Muscle of arm (tissue), 14 donors: ENCODE results near the gene ROMO1. TPM values are rescaled to one million over a fixed set of nuclear protein-coding genes. Genes with fewer than 3 reads are reported as not detected.

Source experiments
- DNase-seq: peaks from one replicate; pipeline ENCODE4 v3.0.0-alpha.2; 2013
- long read RNA-seq, 11 donors: transcript quantifications; one replicate each; lab custom pipeline, GENCODE V29; 2026
- polyA plus RNA-seq, 12 donors: library from polyadenylated mRNA; unstranded; fragments of 120-200 nt; gene quantifications; one replicate each; pipeline ENCODE4 v1.2.1, GENCODE V29; 2013; ENCODE audit not compliant: insufficient read length in 12 of 12

ROMO1 gene
- polyA plus RNA-seq, result 10 to 100 TPM in 11 of 12 donors, not detected in 1; 47.7 to 76.2 (median 59.9) TPM
- long read RNA-seq, donor 1, transcript ROMO1-203 (3 exons, 422 nt), result major isoform, 148 of 244 reads
- long read RNA-seq, donor 1, transcript ROMO1-204 (3 exons, 498 nt), result minor isoform, 45 of 244 reads
- long read RNA-seq, donor 1, transcript ROMO1-201 (2 exons, 496 nt), result minor isoform, 50 of 244 reads
- long read RNA-seq, donor 1, partial matches to known transcripts, result 0 of 244 reads
- long read RNA-seq, donor 1, other reads (novel, unspliced or antisense), result 0 of 244 reads
- long read RNA-seq, donor 2, transcript ROMO1-204 (3 exons, 498 nt), result minor isoform, 30 of 189 reads
- long read RNA-seq, donor 2, transcript ROMO1-201 (2 exons, 496 nt), result minor isoform, 30 of 189 reads
- long read RNA-seq, donor 2, transcript ROMO1-203 (3 exons, 422 nt), result major isoform, 110 of 189 reads
- long read RNA-seq, donor 2, partial matches to known transcripts, result 18 of 189 reads
- long read RNA-seq, donor 2, other reads (novel, unspliced or antisense), result 0 of 189 reads
- long read RNA-seq, donor 3, transcript ROMO1-201 (2 exons, 496 nt), result minor isoform, 7 of 63 reads
- long read RNA-seq, donor 3, transcript ROMO1-203 (3 exons, 422 nt), result major isoform, 40 of 63 reads
- long read RNA-seq, donor 3, transcript ROMO1-204 (3 exons, 498 nt), result minor isoform, 16 of 63 reads
- long read RNA-seq, donor 3, partial matches to known transcripts, result 0 of 63 reads
- long read RNA-seq, donor 3, other reads (novel, unspliced or antisense), result 0 of 63 reads
- long read RNA-seq, donor 4, transcript ROMO1-204 (3 exons, 498 nt), result minor isoform, 18 of 71 reads
- long read RNA-seq, donor 4, transcript ROMO1-201 (2 exons, 496 nt), result minor isoform, 12 of 71 reads
- long read RNA-seq, donor 4, transcript ROMO1-203 (3 exons, 422 nt), result major isoform, 41 of 71 reads
- long read RNA-seq, donor 4, partial matches to known transcripts, result 0 of 71 reads
- long read RNA-seq, donor 4, other reads (novel, unspliced or antisense), result 0 of 71 reads
- long read RNA-seq, donor 5, transcript ROMO1-203 (3 exons, 422 nt), result major isoform, 91 of 184 reads
- long read RNA-seq, donor 5, transcript ROMO1-204 (3 exons, 498 nt), result minor isoform, 53 of 184 reads
- long read RNA-seq, donor 5, transcript ROMO1-201 (2 exons, 496 nt), result minor isoform, 40 of 184 reads
- long read RNA-seq, donor 5, partial matches to known transcripts, result 0 of 184 reads
- long read RNA-seq, donor 5, other reads (novel, unspliced or antisense), result 0 of 184 reads
- long read RNA-seq, donor 6, transcript ROMO1-204 (3 exons, 498 nt), result minor isoform, 15 of 86 reads
- long read RNA-seq, donor 6, transcript ROMO1-203 (3 exons, 422 nt), result major isoform, 44 of 86 reads
- long read RNA-seq, donor 6, transcript ROMO1-201 (2 exons, 496 nt), result minor isoform, 22 of 86 reads
- long read RNA-seq, donor 6, partial matches to known transcripts, result 5 of 86 reads
- long read RNA-seq, donor 6, other reads (novel, unspliced or antisense), result 0 of 86 reads
- long read RNA-seq, donor 7, transcript ROMO1-204 (3 exons, 498 nt), result minor isoform, 26 of 95 reads
- long read RNA-seq, donor 7, transcript ROMO1-201 (2 exons, 496 nt), result minor isoform, 24 of 95 reads
- long read RNA-seq, donor 7, transcript ROMO1-203 (3 exons, 422 nt), result major isoform, 45 of 95 reads
- long read RNA-seq, donor 7, partial matches to known transcripts, result 0 of 95 reads
- long read RNA-seq, donor 7, other reads (novel, unspliced or antisense), result 0 of 95 reads
- long read RNA-seq, donor 8, transcript ROMO1-204 (3 exons, 498 nt), result minor isoform, 28 of 133 reads
- long read RNA-seq, donor 8, transcript ROMO1-201 (2 exons, 496 nt), result minor isoform, 28 of 133 reads
- long read RNA-seq, donor 8, transcript ROMO1-203 (3 exons, 422 nt), result major isoform, 77 of 133 reads
- long read RNA-seq, donor 8, partial matches to known transcripts, result 0 of 133 reads
- long read RNA-seq, donor 8, other reads (novel, unspliced or antisense), result 0 of 133 reads
- long read RNA-seq, donor 9, transcript ROMO1-203 (3 exons, 422 nt), result major isoform, 58 of 105 reads
- long read RNA-seq, donor 9, transcript ROMO1-201 (2 exons, 496 nt), result minor isoform, 25 of 105 reads
- long read RNA-seq, donor 9, transcript ROMO1-204 (3 exons, 498 nt), result minor isoform, 21 of 105 reads
- long read RNA-seq, donor 9, partial matches to known transcripts, result 0 of 105 reads
- long read RNA-seq, donor 9, other reads (novel, unspliced or antisense), result 0 of 105 reads
- long read RNA-seq, donor 10, transcript ROMO1-201 (2 exons, 496 nt), result minor isoform, 23 of 122 reads
- long read RNA-seq, donor 10, transcript ROMO1-204 (3 exons, 498 nt), result minor isoform, 35 of 122 reads
- long read RNA-seq, donor 10, transcript ROMO1-203 (3 exons, 422 nt), result major isoform, 56 of 122 reads
- long read RNA-seq, donor 10, partial matches to known transcripts, result 8 of 122 reads
- long read RNA-seq, donor 10, other reads (novel, unspliced or antisense), result 0 of 122 reads
- long read RNA-seq, donor 11, transcript ROMO1-203 (3 exons, 422 nt), result major isoform, 121 of 205 reads
- long read RNA-seq, donor 11, transcript ROMO1-201 (2 exons, 496 nt), result minor isoform, 34 of 205 reads
- long read RNA-seq, donor 11, transcript ROMO1-204 (3 exons, 498 nt), result minor isoform, 50 of 205 reads
- long read RNA-seq, donor 11, partial matches to known transcripts, result 0 of 205 reads
- long read RNA-seq, donor 11, other reads (novel, unspliced or antisense), result 0 of 205 reads

GRCh38 chr20:35699127-35699956, at the start of gene ROMO1, which contains the start of gene NFS1:
ROMO1 (plus strand) TSS chr20:35699405; CDS start chr20:35699633, 228 bp downstream.
NFS1 (minus strand) TSS chr20:35699352; CDS start chr20:35699288, 64 bp downstream.
- DNase-seq, result peak; percentile 90

- DNase-seq, result no peak
Measured at GRCh38 chr20:35650632-35651031, 48.6 kb upstream of the ROMO1 start.

- no peak for DNase-seq
Measured at GRCh38 chr20:35651958-35652357, 47.2 kb upstream of the ROMO1 start.

GRCh38 chr20:35652641-35653429, 46.4 kb upstream of the ROMO1 start:
- DNase-seq, result no peak

- no peak for DNase-seq
Measured at GRCh38 chr20:35653430-35653734, 45.8 kb upstream of the ROMO1 start.

- no peak for DNase-seq
Measured at GRCh38 chr20:35653893-35654292, 45.3 kb upstream of the ROMO1 start.

GRCh38 chr20:35654415-35654814, 44.8 kb upstream of the ROMO1 start:
- DNase-seq, result no peak

- DNase-seq, result no peak
Measured at GRCh38 chr20:35657271-35657670, 41.9 kb upstream of the ROMO1 start.

- no peak for DNase-seq
Measured at GRCh38 chr20:35660122-35660937, 38.9 kb upstream of the ROMO1 start.

- DNase-seq, result no peak
Measured at GRCh38 chr20:35661053-35661452, 38.2 kb upstream of the ROMO1 start.

GRCh38 chr20:35661908-35662307, 37.3 kb upstream of the ROMO1 start:
- no peak for DNase-seq

- no peak for DNase-seq
Measured at GRCh38 chr20:35662551-35662950, 36.7 kb upstream of the ROMO1 start.

GRCh38 chr20:35663516-35664465, 35.4 kb upstream of the ROMO1 start:
- DNase-seq, result no peak

- peak; percentile 96 for DNase-seq
Measured at GRCh38 chr20:35664466-35665206, 34.6 kb upstream of the ROMO1 start, which contains the start of the genes CPNE1 and RBM12. CPNE1 (minus strand) TSS chr20:35664900; CDS start chr20:35632923, 31,977 bp downstream. RBM12 (minus strand) TSS chr20:35664900; CDS start chr20:35655322, 9,578 bp downstream.
